ENCODE data around the gene UGCG.
A peak's percentile ranks its signal among the peaks of the same experiment; 100 is the strongest.

The UGCG gene

DNA sequence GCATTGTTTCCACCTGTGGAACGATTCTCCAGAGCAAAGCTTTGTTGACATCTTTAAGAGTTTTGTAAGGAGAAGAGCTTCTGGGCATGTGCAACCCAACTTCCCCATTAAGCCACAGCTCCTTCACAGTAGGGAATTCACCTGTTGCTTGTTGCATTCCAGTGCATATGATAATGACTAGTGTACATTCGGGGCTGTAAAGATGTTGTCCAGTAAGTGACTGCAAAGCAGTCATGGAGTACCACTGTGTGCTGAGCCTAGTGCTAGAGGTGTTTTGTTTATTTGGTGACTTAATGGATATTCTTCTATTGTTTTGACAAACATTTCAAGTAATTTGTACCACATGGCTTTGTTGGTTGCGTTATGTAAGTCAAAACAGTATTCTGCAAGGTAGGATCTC lies 12.8 kb downstream of the UGCG start:
- no peaks in the 10 kb centered on the region for H3K9me3 Mint-ChIP-seq

DNA sequence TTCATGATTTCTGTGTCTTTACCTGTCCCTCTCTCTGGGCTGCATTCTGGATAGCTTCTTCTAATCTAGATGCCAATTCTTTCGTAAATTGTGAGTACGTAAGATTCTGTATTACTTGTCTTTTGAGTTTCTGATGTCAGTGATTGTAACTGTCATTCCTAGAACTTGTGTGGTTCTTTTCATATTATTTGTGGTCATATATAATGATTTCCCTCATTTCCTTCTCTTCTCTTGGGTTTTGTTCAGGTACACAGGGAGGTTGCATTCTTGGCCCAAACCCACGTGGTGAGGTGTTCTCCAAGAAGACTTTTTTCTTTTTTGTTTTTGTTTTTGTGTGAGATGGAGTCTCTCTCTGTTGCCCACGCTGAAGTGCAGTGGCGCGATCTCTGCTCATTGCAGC lies 13.8 kb downstream of the UGCG start:
- no peaks in the 10 kb centered on the region for H3K9me3 Mint-ChIP-seq
- peaks cover 10% of the 10 kb centered on the region for H3K36me3 Mint-ChIP-seq (ENCODE audit: low read depth)
- H3K4me1 Mint-ChIP-seq = peaks cover 24% of the 10 kb centered on the region
- TF ChIP-seq, protein P1, sequence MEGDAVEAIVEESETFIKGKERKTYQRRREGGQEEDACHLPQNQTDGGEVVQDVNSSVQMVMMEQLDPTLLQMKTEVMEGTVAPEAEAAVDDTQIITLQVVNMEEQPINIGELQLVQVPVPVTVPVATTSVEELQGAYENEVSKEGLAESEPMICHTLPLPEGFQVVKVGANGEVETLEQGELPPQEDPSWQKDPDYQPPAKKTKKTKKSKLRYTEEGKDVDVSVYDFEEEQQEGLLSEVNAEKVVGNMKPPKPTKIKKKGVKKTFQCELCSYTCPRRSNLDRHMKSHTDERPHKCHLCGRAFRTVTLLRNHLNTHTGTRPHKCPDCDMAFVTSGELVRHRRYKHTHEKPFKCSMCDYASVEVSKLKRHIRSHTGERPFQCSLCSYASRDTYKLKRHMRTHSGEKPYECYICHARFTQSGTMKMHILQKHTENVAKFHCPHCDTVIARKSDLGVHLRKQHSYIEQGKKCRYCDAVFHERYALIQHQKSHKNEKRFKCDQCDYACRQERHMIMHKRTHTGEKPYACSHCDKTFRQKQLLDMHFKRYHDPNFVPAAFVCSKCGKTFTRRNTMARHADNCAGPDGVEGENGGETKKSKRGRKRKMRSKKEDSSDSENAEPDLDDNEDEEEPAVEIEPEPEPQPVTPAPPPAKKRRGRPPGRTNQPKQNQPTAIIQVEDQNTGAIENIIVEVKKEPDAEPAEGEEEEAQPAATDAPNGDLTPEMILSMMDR (IDR thresholded peaks at IDR 0.05; ENCODE audit: unreplicated experiment in 3 of 3) = no peak
- no peaks in the 10 kb centered on the region for H3K27me3 Mint-ChIP-seq (ENCODE audit: low read depth)
- peak overlapping the region in 1 of 3 experiments; percentile 20 for H3K27ac Mint-ChIP-seq
- H3K4me3 Mint-ChIP-seq = no peak overlapping the region

More for the DNA sequence above, 12.8 kb downstream of the UGCG start:
- Mint-ChIP-seq H3K4me1 (peaks cover 24% of the 10 kb centered on the region), H3K36me3 (ENCODE audit: low read depth) (peaks cover 4% of the 10 kb centered on the region), H3K27ac (peak overlapping the region in 1 of 3 experiments; percentile 37), H3K4me3 (no peak overlapping the region), H3K27me3 (ENCODE audit: low read depth) (no peaks in the 10 kb centered on the region)
- TF ChIP-seq, protein P1 (IDR thresholded peaks at IDR 0.05; ENCODE audit: unreplicated experiment in 3 of 3) = no peak

DNA sequence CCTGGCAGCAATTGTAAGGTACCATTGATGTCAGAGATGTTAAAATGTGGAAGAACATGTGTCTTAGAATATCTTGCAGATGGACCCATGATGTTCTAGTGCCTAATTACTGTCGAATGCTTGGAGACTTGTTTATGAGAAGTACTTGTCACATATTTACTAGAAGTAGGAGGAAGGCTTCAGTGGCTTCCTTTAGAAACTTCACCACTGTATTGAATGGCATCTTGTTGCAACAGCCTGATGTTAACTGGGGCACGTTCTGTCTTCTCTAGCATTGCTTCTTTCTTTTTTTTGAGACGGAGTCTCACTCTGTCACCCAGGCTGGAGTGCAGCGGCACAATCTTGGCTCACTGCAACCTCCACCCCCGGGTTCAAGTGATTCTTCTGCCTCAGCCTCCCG lies 16.5 kb downstream of the UGCG start:
- H3K27ac Mint-ChIP-seq = no peak overlapping the region
- no peak overlapping the region for H3K4me3 Mint-ChIP-seq
- TF ChIP-seq, protein P1 (IDR thresholded peaks at IDR 0.05; ENCODE audit: unreplicated experiment in 3 of 3) = no peak
- no peaks in the 10 kb centered on the region for H3K9me3 Mint-ChIP-seq
- no peaks in the 10 kb centered on the region for H3K27me3 Mint-ChIP-seq (ENCODE audit: low read depth)
- peaks cover 20% of the 10 kb centered on the region for H3K4me1 Mint-ChIP-seq
- peaks cover 18% of the 10 kb centered on the region for H3K36me3 Mint-ChIP-seq (ENCODE audit: low read depth)

DNA sequence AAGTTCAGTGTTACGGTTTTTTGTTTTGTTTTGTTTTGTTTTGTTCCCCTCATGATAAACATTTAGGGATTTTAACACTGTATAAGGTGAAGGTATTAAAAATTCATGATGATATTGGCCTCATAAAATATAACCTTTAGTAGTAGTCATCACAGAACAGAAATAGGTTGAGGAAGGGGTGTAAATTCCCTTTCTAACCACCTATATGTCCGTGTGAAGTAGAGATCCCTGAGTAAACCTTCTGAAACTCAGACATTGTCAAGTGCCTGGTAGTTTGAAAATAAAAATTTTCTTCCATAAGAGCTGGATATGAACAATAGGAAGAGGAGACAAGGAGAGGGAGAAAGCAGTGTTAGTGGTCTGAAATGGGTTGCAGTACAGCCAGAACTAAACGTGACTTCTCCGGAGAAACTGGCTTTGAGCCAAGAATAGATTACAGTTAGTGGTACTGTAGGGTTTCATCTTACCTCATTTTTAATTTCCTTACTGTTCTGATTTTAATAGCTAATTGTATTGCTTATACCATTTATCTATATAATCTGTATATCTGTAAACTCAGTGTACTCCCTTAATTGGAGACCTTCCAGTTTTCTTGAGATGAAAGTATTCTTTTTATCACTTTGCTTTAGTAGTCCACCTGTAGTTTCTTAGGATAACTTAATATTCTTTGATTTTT lies 18.3 kb downstream of the UGCG start:
- Mint-ChIP-seq H3K27ac (peak overlapping the region in 2 of 3 experiments; percentile 27 to 50), H3K36me3 (ENCODE audit: low read depth) (peaks cover 27% of the 10 kb centered on the region), H3K4me3 (no peak overlapping the region), H3K27me3 (ENCODE audit: low read depth) (no peaks in the 10 kb centered on the region), H3K9me3 (no peaks in the 10 kb centered on the region), H3K4me1 (peaks cover 10% of the 10 kb centered on the region)
- TF ChIP-seq, protein P1 (IDR thresholded peaks at IDR 0.05; ENCODE audit: unreplicated experiment in 3 of 3) = no peak

DNA sequence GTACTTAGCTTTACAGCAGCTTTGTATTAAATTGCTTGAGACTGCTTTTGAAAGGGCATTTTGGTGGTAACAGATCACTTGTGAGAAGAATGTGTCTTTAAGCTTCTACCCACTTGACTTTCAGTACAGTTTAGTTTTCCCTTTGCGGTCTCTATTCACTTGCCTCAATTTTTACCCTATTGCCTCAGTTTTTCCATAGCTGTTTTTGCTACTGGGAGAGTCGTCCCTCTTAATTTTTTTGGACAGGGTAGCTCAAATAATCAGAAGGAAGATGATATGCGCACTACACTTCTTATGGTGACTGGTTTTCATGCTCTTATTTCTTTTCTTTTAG lies 18.8 kb downstream of the UGCG start:
- no peaks in the 10 kb centered on the region for H3K27me3 Mint-ChIP-seq (ENCODE audit: low read depth)
- TF ChIP-seq, protein P1 (IDR thresholded peaks at IDR 0.05; ENCODE audit: unreplicated experiment in 3 of 3) = no peak
- H3K36me3 Mint-ChIP-seq (ENCODE audit: low read depth) = peaks cover 33% of the 10 kb centered on the region
- no peaks in the 10 kb centered on the region for H3K9me3 Mint-ChIP-seq
- H3K4me1 Mint-ChIP-seq = peaks cover 10% of the 10 kb centered on the region
- H3K4me3 Mint-ChIP-seq = no peak overlapping the region
- no peak overlapping the region for H3K27ac Mint-ChIP-seq

DNA sequence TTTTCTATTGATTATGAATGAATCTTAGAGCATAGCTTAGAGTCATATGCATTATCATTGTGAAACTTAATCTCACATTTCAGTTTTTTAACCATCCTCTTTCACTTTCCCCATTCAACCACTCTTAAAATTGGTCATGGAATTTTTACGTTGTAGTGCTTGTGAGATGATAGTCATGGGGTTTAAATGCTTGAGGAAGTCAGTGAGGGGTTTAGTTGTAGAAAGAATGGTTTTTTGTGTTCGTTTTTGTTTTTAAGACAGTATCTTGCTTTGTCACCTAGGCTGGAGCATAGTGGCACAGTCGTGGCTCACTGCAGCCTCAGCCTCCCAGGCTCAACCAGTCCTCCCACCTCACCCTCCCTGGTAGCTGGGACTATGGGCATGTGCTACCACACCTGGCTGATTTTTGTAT lies 19.6 kb downstream of the UGCG start:
- no peak overlapping the region for H3K4me3 Mint-ChIP-seq
- no peaks in the 10 kb centered on the region for H3K27me3 Mint-ChIP-seq (ENCODE audit: low read depth)
- peak overlapping the region in 1 of 3 experiments; percentile 68 for H3K27ac Mint-ChIP-seq
- H3K36me3 Mint-ChIP-seq (ENCODE audit: low read depth) = peaks cover 38% of the 10 kb centered on the region
- TF ChIP-seq, protein P1 (IDR thresholded peaks at IDR 0.05; ENCODE audit: unreplicated experiment in 3 of 3) = no peak
- H3K9me3 Mint-ChIP-seq = no peaks in the 10 kb centered on the region
- H3K4me1 Mint-ChIP-seq = peaks cover 10% of the 10 kb centered on the region
